Measurements from ENCODE around the gene OR2AG1.

The OR2AG1 gene

DNA sequence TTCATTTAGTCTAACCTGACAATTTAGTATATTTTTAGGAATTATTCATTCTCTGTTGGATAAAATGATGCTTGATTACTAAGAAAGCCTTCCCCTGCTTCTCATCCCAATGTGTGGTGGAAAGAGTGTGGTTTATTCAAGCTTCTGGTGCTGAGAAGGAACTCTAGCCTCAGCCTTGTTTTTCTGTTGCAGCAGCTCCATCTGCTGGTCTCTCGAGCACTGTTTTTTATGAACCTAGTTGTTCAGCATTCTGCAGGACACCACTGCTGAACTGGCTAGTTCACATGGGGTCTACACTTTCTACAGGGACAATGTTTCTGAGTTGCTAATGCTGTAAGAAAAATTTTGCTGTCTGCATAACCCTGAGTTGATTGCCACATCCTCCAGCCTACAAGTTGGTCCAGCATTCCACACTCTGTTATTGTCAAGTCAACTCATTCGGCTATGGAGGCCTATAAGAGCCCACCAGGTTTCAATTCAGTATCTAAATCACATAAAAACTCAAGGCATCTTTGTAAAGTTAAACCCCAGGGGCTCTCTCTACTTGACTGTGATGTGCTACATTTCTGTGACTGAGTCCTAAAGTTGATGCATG, 25.4 kb upstream of the OR2AG1 start:
- Histone ChIP-seq H3K27me3 (ENCODE audit: insufficient read depth, poor library complexity, severe bottlenecking) (no peaks in the 10 kb centered on the region), H3K4me3 (replicated peaks; ENCODE audit: insufficient read depth, low read length) (no peak overlapping the region), H3K27ac (replicated peaks) (no peak overlapping the region)
- TF ChIP-seq, protein P1, sequence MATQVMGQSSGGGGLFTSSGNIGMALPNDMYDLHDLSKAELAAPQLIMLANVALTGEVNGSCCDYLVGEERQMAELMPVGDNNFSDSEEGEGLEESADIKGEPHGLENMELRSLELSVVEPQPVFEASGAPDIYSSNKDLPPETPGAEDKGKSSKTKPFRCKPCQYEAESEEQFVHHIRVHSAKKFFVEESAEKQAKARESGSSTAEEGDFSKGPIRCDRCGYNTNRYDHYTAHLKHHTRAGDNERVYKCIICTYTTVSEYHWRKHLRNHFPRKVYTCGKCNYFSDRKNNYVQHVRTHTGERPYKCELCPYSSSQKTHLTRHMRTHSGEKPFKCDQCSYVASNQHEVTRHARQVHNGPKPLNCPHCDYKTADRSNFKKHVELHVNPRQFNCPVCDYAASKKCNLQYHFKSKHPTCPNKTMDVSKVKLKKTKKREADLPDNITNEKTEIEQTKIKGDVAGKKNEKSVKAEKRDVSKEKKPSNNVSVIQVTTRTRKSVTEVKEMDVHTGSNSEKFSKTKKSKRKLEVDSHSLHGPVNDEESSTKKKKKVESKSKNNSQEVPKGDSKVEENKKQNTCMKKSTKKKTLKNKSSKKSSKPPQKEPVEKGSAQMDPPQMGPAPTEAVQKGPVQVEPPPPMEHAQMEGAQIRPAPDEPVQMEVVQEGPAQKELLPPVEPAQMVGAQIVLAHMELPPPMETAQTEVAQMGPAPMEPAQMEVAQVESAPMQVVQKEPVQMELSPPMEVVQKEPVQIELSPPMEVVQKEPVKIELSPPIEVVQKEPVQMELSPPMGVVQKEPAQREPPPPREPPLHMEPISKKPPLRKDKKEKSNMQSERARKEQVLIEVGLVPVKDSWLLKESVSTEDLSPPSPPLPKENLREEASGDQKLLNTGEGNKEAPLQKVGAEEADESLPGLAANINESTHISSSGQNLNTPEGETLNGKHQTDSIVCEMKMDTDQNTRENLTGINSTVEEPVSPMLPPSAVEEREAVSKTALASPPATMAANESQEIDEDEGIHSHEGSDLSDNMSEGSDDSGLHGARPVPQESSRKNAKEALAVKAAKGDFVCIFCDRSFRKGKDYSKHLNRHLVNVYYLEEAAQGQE (IDR thresholded peaks at IDR 0.05; ENCODE audit: insufficient replicate concordance, low read depth): no peak
- TF ChIP-seq SPI1 (IDR thresholded peaks at IDR 0.05; ENCODE audit: borderline replicate concordance, low read depth) (no peak), GABPA (IDR thresholded peaks at IDR 0.05; ENCODE audit: low read depth) (no peak), POLR2AphosphoS5 (IDR thresholded peaks at IDR 0.05; ENCODE audit: low read depth) (no peak)
- TF ChIP-seq, protein P2, sequence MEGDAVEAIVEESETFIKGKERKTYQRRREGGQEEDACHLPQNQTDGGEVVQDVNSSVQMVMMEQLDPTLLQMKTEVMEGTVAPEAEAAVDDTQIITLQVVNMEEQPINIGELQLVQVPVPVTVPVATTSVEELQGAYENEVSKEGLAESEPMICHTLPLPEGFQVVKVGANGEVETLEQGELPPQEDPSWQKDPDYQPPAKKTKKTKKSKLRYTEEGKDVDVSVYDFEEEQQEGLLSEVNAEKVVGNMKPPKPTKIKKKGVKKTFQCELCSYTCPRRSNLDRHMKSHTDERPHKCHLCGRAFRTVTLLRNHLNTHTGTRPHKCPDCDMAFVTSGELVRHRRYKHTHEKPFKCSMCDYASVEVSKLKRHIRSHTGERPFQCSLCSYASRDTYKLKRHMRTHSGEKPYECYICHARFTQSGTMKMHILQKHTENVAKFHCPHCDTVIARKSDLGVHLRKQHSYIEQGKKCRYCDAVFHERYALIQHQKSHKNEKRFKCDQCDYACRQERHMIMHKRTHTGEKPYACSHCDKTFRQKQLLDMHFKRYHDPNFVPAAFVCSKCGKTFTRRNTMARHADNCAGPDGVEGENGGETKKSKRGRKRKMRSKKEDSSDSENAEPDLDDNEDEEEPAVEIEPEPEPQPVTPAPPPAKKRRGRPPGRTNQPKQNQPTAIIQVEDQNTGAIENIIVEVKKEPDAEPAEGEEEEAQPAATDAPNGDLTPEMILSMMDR (IDR thresholded peaks at IDR 0.05; ENCODE audit: insufficient read depth, low read length): peak; percentile 35
- DNase-seq (ENCODE audit: low read depth in 1 of 2, low spot score in 1 of 2): peak in 1 of 2 experiments; percentile 55

DNA sequence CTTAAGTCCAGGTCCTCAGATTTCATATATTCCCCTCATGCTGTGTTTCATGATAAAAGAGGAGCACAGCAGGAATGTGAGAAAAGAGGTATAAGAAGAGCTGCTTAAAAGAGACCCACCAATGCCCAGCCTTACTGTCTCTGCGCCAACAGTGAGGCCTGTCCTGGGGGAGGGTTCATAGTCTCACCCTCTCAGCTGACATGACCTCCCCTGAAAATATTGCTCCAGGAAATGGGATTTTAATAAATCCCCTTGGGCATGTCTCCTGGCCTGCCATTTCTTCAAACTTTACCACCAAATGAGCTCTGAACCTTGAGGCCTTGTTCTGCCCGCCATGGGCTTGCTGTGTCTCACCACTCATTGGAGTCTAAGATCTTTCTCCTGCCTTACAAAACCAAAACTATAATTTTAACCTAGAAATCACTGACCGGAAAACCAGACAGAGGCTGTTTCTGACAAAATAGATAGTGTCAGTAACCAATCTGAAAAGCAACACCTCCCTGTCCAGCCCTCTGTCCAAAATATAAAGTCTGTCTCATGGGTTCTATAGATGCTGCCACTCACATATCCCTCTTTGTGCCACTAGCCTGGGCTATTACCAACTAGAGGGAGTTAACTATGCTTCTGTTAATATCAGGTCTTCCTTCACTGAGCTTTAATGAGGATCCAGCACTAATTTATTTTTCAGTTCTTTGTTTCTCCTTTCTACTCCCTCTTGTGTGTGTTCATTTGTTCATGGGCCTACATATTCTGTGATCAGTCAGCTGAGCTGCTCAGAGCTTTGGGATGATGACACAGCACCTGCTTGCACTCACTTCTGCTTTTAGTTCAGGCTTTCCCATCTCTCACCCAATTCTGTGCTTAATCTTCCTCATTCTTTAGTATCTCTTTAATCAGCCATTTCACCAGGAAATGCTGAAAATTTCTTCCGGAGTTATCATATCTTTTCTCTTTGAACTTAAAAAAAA, 10.6 kb upstream of the OR2AG1 start, which contains the start of gene OR2AG2:
OR2AG2 (minus strand) TSS at position 51 of the 968 bp plus-strand sequence. CDS start 3,019 bp downstream, outside the sequence.
- H3K4me3 ChIP-seq (replicated peaks; ENCODE audit: insufficient read depth, low read length): no peak within 1 kb of the TSS
- peak; percentile 97 for TF ChIP-seq SPI1 (IDR thresholded peaks at IDR 0.05; ENCODE audit: borderline replicate concordance, low read depth)
- TF ChIP-seq, protein P1 (IDR thresholded peaks at IDR 0.05; ENCODE audit: insufficient replicate concordance, low read depth): no peak
- peak; percentile 7 to 80 for DNase-seq (ENCODE audit: low read depth in 1 of 2, low spot score in 1 of 2)
- H3K27ac ChIP-seq (replicated peaks): peak within 1 kb of the TSS; percentile 16; the same call in 1 of the 2 replicates
- H3K27me3 ChIP-seq (ENCODE audit: insufficient read depth, poor library complexity, severe bottlenecking): no peaks in the 10 kb centered on the region

DNA sequence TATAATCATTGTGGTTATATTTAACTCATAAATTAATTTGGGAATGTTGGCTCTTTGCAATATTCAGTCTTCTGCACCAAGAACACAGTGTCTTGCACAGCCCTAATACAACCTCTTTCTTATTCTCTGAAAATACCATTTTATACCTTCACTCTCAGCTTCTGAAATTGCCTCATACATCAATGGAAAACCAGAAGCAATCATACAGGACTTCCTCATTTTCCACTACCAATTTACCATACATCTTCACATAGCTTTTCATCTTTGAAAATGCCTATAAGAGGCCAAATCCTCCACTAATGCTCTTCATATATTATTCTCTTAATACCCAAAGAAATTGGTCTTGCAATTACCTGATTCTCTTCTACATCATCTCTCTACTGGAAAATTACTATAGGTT, 4.3 kb upstream of the OR2AG1 start:
- no peak for DNase-seq (ENCODE audit: low read depth in 1 of 2, low spot score in 1 of 2)
- Histone ChIP-seq H3K4me3 (replicated peaks; ENCODE audit: insufficient read depth, low read length) (no peak overlapping the region), H3K27ac (replicated peaks) (no peak overlapping the region), H3K27me3 (ENCODE audit: insufficient read depth, poor library complexity, severe bottlenecking) (no peaks in the 10 kb centered on the region)
- TF ChIP-seq SPI1 (IDR thresholded peaks at IDR 0.05; ENCODE audit: borderline replicate concordance, low read depth): peak; percentile 93
- TF ChIP-seq, protein P2 (IDR thresholded peaks at IDR 0.05; ENCODE audit: insufficient read depth, low read length): no peak

DNA sequence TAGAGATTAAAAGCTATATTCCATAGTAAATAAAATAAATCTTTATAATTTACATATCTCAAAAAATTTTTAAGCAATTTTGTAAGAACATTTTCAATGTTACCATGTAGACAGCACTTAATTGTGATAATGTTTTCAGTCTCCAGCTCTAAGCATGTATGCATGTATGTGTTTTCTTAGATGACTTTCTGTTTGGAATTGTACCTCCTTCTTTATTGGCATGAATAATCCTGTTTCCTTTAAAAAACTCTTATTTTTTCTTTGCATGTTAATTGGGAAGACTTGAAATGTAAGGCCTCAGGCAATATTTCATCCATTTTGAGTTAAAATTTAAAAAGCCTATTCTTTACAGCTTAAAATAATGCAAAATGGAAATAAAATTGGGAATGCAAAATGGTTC, 2.0 kb upstream of the OR2AG1 start:
- H3K4me3 ChIP-seq (replicated peaks; ENCODE audit: insufficient read depth, low read length): no peak overlapping the region
- TF ChIP-seq GABPA (IDR thresholded peaks at IDR 0.05; ENCODE audit: low read depth) (no peak), SPI1 (IDR thresholded peaks at IDR 0.05; ENCODE audit: borderline replicate concordance, low read depth) (no peak)
- TF ChIP-seq, protein P2 (IDR thresholded peaks at IDR 0.05; ENCODE audit: insufficient read depth, low read length): no peak
- DNase-seq (ENCODE audit: low read depth in 1 of 2, low spot score in 1 of 2): no peak
- no peak overlapping the region for H3K27ac ChIP-seq (replicated peaks)
- H3K27me3 ChIP-seq (ENCODE audit: insufficient read depth, poor library complexity, severe bottlenecking): no peaks in the 10 kb centered on the region
